ENCODE measurements around the gene S100B.
"Not testable (repeated sequence)": the region's sequence is repeated elsewhere in the genome, so short reads cannot be mapped to it uniquely, and the experiment has no call there.

Gene S100B

GRCh38 chr21:46604975-46605766 lies at the start of gene S100B:
S100B (minus strand) TSS chr21:46605082; CDS start chr21:46602415, 2,667 bp downstream.
- no peak for DNase-seq

GRCh38 chr21:46651121-46651520 lies 46.2 kb upstream of the S100B start:
- no peak for DNase-seq

DNA sequence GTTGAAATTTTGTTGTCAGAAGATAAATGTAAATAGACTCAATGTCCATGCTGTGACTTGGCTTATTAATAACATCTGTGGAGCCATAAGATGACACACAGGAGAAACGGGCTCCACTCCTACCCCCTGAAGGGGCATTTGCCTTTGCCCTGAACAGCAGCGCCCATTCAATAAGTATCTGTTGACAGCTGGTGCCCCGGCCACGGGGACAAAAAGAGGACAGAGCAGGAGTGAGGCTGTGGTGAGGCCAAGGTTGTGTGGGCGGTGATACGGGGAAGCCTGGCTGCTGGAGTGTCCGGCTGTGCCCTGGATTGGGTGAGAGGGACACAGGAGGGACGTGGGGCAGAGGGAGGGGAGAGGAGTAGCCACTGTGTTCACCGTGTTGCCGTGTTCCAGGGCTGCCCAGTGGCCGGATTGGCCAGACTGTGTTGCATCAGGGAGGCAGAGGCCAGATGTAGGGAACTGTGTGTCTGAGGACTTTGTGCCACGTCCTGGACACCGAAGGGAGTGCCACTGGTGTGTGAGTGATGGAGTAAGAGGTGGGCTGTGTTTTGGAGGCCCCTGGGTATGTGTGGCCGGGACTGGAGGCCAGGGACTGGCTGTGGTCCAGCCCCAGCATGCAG lies 45.7 kb upstream of the S100B start:
- no peak for DNase-seq

GRCh38 chr21:46649356-46649755 lies 44.5 kb upstream of the S100B start:
- no peak for DNase-seq

GRCh38 chr21:46648539-46648938 lies 43.7 kb upstream of the S100B start:
- no peak for DNase-seq

- DNase-seq, result no peak
Measured at GRCh38 chr21:46646541-46647154, 41.8 kb upstream of the S100B start.

DNA sequence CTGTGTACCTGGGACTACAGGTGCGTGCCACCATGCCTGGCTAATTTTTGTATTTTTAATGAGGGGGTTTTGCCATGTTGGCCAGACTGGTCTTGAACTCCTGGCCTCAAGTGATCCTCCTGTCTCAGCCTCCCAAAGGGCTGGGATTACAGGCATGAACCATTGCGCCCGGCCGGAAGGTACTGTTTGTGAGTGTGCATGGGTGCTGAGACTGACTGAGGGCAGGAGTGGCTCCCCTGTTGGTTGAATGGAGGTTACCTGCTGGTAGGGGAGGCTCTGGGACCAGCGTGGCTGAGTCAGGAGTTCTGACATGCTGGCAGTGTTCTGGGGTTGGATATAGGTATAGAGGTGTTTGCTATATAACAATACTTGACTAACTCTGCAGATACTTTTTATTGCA lies 41.0 kb upstream of the S100B start:
- no peak for DNase-seq

DNA sequence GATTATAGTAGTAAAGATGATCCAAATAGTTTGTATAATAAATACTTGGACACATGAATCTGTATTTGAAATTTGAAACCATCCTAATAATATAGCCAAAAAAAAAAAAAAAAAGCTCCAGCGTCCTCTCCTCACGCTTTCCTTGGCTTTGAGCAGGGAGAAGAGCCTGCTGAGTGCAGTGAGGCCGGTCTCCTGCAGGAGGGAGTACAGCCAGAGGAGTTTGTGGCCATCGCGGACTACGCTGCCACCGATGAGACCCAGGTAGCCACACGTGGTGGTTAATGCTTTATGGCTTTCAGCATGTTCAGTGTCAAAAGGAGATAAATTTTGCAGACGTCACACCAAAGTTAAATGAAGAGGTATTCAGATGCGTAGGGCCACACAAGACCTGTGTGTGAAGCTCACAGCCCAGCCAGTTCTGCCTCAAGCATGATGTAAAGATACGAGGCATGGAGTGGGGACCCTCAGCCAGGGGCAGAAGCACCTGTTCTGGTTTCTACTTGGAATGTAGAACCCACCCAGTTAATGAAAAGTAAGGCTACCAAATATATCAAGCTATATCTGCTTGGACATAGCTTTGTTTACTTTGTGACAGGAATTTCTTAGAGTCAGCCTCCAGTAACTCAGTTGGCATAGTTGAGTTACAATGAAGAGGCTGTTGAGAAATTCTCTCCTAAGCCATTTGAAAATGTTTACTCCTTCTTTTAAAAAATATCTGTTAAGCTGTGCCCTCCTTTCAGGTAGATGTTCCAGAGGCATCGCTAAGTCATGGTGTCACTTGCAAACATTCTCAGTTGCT lies 38.7 kb upstream of the S100B start:
- DNase-seq, result no peak

GRCh38 chr21:46641656-46642055 lies 36.8 kb upstream of the S100B start:
- no peak for DNase-seq

- DNase-seq, result peak; percentile 35
Measured at GRCh38 chr21:46639489-46640386, 34.9 kb upstream of the S100B start.

DNA sequence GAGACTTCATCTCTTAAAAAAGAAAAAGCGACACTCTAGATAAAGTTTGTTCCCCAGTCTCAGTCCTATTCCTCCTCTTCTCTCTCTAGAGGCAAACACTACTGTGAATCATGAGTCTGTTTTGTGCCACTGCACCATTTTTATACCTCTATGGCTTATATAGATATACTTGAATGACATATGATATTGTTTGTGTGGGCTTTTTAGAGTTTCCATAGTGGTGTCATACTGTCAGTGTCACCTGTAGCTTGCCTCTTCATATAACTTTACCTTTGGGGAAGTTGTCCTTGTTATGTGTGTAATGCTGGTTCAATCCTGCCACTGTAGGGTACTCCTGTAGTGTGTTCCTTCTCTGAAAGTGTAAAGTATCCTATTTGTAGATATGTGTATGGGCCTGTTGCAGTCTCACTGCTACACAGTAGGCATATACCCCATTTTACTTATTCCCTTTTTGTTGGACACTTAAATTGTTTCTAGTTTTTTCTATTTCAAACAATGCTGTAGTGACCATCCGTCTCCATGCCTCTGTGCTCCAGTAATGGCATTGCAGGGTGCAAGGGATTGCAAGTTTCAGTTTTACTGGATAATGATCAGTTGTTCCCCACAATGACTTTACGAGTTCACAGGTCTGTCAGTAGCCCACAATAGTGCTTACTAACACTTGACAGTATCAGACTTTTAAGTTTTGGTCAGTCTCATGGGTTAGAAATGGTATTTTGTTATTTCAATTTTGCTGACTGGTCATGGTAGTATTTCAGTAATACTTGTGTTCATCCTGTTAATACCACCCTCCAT lies 33.3 kb upstream of the S100B start:
- DNase-seq, result no peak

DNA sequence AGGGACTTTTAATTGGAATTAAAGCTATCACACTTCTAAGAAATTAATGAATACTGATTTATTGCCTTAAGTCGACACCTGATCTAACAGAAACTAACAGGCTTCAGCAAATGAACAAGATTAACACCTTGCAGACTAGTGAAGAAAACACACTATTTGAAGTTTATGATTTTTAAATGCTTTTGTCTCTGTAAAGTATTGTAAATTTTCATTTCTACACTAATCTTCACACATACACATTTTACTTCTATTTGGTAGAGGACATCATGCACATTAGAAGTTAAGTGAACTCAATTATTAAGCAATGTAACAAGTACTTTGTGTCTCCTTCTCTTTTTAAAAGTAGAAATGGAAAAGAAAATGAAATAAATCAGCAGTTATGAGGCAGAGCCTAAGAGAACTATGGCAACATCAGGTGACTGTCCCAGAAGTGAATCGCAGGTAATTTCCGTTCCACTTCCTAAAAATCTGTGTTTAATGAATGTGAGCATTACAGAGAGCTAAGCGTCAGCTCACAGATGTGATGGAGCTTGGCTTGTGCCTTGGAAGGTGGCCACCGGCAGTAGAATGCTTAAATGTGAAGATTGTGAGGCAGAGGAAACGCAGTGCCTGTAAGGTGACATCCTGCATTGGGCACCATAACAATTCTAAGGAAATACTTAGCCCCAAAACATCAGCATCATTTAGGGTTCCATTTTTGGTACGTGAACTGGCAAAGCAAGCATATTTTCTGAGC lies 31.8 kb upstream of the S100B start:
- peak; percentile 61 for DNase-seq

GRCh38 chr21:46636181-46636512 lies 31.3 kb upstream of the S100B start:
- DNase-seq, result no peak

- DNase-seq, result peak; percentile 96
Measured at GRCh38 chr21:46635324-46636180, 30.7 kb upstream of the S100B start, which contains the start of gene PRMT2. PRMT2 (plus strand) TSS chr21:46635674; CDS start chr21:46636952, 1,278 bp downstream.

DNA sequence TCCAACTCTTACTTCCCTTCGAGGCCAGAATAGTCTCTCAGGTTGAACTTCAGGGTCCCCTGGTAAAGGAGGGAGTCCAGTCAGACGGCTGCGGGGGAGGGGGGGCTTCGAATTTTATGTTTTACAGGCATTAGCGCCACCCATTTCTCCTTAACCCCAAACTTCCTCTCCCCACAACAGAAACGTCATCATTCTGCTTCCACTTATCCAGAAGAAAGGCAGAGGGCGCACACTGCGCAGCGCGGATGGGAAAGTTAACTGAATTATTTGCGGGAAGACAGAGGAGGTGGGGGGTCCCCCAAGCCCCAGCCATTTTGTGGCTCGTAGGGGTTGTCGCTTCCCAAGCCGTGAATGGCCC lies 30.1 kb upstream of the S100B start:
- DNase-seq, result peak; percentile 53

- DNase-seq, result no peak
Measured at GRCh38 chr21:46634427-46634826, 29.5 kb upstream of the S100B start.

DNA sequence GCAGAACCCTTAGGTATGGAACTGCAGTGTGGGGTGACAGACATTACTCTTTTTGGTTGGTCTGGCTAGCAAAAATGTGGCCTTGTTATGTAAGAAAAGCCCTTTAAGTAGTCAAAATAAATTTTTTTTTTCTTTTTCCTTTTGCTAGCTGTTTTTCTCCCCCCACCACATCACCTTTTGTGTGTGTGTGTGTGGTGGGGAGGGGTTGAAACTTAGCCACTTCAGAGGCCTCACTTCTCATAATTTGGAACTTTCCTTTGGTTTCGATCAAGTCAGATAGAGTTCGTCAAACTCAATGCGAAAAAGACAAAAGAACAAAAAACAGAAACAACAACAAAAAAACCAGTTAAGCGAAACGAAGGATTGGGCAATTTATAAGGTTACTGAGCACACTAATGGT lies 28.7 kb upstream of the S100B start:
- DNase-seq, result peak; percentile 66

GRCh38 chr21:46630915-46631314 lies 26.0 kb upstream of the S100B start:
- not testable (repeated sequence) for DNase-seq

- DNase-seq, result no peak
Measured at GRCh38 chr21:46628868-46629267, 24.0 kb upstream of the S100B start.

- no peak for DNase-seq
Measured at GRCh38 chr21:46627726-46628125, 22.8 kb upstream of the S100B start.

Data from CD4-positive, alpha-beta T cell treated with Interleukin-4 for 4 hours (primary cell).